GM23338 (cell line): ENCODE results near the gene PLBD2. TPM values are rescaled to one million over a fixed set of nuclear protein-coding genes. Genes with fewer than 3 reads are reported as not detected.

ENCODE experiments used
- ATAC-seq: fragments of 200-7000 bp; cut with Tn5 transposase; 3 replicates; pipeline ENCODE4 v1.9.1; 2020
- DNase-seq: peaks from one replicate; pipeline ENCODE4 v3.0.0-alpha.2; 2015; ENCODE audit warnings: low spot score
- H2AFZ ChIP-seq: fragments of 200-600 bp; sonication (generic); 2 replicates; pipeline ENCODE4 v1.8.0; 2016; ENCODE audit warnings: antibody characterized with exemption, mild to moderate bottlenecking, moderate library complexity
- H3F3A ChIP-seq: fragments of 200-600 bp; sonication (generic); replicated peaks from 2 replicates; pipeline ENCODE4 v1.8.0; 2017; ENCODE audit warnings: antibody characterized with exemption, mixed run types, low read depth
- H3K27ac ChIP-seq: fragments of 200-600 bp; sonication (generic); 2 replicates; pipeline ENCODE4 v1.6.1; 2016; ENCODE audit warnings: low read depth
- H3K27me3 ChIP-seq: fragments of 200-600 bp; sonication (generic); 2 replicates; pipeline ENCODE4 v1.8.0; 2016; ENCODE audit warnings: mild to moderate bottlenecking, mixed run types, moderate library complexity; ENCODE audit not compliant: insufficient read depth
- H3K36me3 ChIP-seq: fragments of 200-600 bp; sonication (generic); 2 replicates; pipeline ENCODE4 v1.8.0; 2016; ENCODE audit warnings: mild to moderate bottlenecking; ENCODE audit not compliant: insufficient read depth
- H3K4me1 ChIP-seq: fragments of 200-600 bp; sonication (generic); 2 replicates; pipeline ENCODE4 v1.8.0; 2016; ENCODE audit warnings: mild to moderate bottlenecking, moderate library complexity; ENCODE audit not compliant: insufficient read depth
- H3K4me2 ChIP-seq: fragments of 200-600 bp; sonication (generic); 2 replicates; pipeline ENCODE4 v1.7.1; 2017; ENCODE audit warnings: mixed run types
- H3K4me3 ChIP-seq: fragments of 200-600 bp; sonication (generic); 2 replicates; pipeline ENCODE4 v1.6.1; 2016; ENCODE audit warnings: mixed run types
- H3K79me2 ChIP-seq: fragments of 200-600 bp; sonication (generic); replicated peaks from 2 replicates; pipeline ENCODE4 v1.8.0; 2017; ENCODE audit warnings: mild to moderate bottlenecking; ENCODE audit not compliant: insufficient read depth
- H3K9me2 ChIP-seq: fragments of 200-600 bp; sonication (generic); 2 replicates; pipeline ENCODE4 v1.8.0; 2017; ENCODE audit not compliant: insufficient read depth
- H4K20me1 ChIP-seq: fragments of 200-600 bp; sonication (generic); replicated peaks from 2 replicates; pipeline ENCODE4 v1.8.0; 2017; ENCODE audit warnings: mild to moderate bottlenecking; ENCODE audit not compliant: insufficient read depth
- H3K27ac Mint-ChIP-seq: 2 replicates; pipeline ENCODE4 v1.8.0; 2020; ENCODE audit warnings: inconsistent platforms, mild to moderate bottlenecking, moderate library complexity, mixed read lengths
- H3K27me3 Mint-ChIP-seq: 3 replicates; pipeline ENCODE4 v1.8.0; 2022; ENCODE audit warnings: low read depth, mild to moderate bottlenecking, moderate library complexity, mixed read lengths, inconsistent platforms; ENCODE audit not compliant: insufficient read depth, poor library complexity
- H3K36me3 Mint-ChIP-seq: 3 replicates; pipeline ENCODE4 v1.8.0; 2021; ENCODE audit warnings: low read depth, mild to moderate bottlenecking, inconsistent platforms, moderate library complexity, mixed read lengths
- H3K4me1 Mint-ChIP-seq: 3 replicates; pipeline ENCODE4 v1.8.0; 2020; ENCODE audit warnings: mild to moderate bottlenecking, inconsistent platforms, mixed read lengths
- H3K4me3 Mint-ChIP-seq: 3 replicates; pipeline ENCODE4 v1.8.0; 2021; ENCODE audit warnings: moderate library complexity, mild to moderate bottlenecking, inconsistent platforms, mixed read lengths
- H3K9me3 Mint-ChIP-seq: 3 replicates; pipeline ENCODE4 v1.8.0; 2020; ENCODE audit warnings: moderate library complexity, mild to moderate bottlenecking, inconsistent platforms, mixed read lengths
- JUNB ChIP-seq: IDR thresholded peaks from one replicate; pipeline ENCODE4 v1.6.1; 2016; ENCODE audit warnings: antibody characterized with exemption; ENCODE audit not compliant: unreplicated experiment
- STAT1 ChIP-seq: IDR thresholded peaks from one replicate; pipeline ENCODE4 v1.6.1; 2016; ENCODE audit warnings: antibody characterized with exemption; ENCODE audit not compliant: unreplicated experiment
- polyA plus RNA-seq: library from polyadenylated mRNA; unstranded; fragments of >200 nt; fragmentation: Nextera tagmentation; extraction: Ambion mirVana; gene quantifications from 2 replicates; pipeline ENCODE4 v1.2.1, GENCODE V29; 2016
- total RNA-seq: library from RNA; depleted of rRNA; stranded (reverse); fragments of >200 nt; shearing (Covaris generic); gene quantifications from 2 replicates; pipeline ENCODE4 v1.2.3, GENCODE V29; 2014
- TF ChIP-seq, protein P1 (sequence below): fragments of 250-450 bp; sonication (Bioruptor Pico); IDR thresholded peaks from 2 replicates; pipeline ENCODE4 v1.5.0; 2020; ENCODE audit warnings: mild to moderate bottlenecking, moderate library complexity
- TF ChIP-seq, protein P2 (sequence below), 2 experiments: fragments of 200-600 bp in 1 of 2; sonication (generic) in 1 of 2; conservative IDR thresholded peaks; 2 replicates each; pipeline versions ENCODE4 v1.5.1 to v1.6.1; 2016 to 2017; ENCODE audit warnings: antibody characterized with exemption in 2 of 2, low read depth in 2 of 2, mild to moderate bottlenecking in 2 of 2, moderate library complexity in 1 of 2

PLBD2 gene
- total and polyA plus RNA-seq, 2 experiments from 2014 or later, result 10.2 to 37.1 TPM

DNA sequence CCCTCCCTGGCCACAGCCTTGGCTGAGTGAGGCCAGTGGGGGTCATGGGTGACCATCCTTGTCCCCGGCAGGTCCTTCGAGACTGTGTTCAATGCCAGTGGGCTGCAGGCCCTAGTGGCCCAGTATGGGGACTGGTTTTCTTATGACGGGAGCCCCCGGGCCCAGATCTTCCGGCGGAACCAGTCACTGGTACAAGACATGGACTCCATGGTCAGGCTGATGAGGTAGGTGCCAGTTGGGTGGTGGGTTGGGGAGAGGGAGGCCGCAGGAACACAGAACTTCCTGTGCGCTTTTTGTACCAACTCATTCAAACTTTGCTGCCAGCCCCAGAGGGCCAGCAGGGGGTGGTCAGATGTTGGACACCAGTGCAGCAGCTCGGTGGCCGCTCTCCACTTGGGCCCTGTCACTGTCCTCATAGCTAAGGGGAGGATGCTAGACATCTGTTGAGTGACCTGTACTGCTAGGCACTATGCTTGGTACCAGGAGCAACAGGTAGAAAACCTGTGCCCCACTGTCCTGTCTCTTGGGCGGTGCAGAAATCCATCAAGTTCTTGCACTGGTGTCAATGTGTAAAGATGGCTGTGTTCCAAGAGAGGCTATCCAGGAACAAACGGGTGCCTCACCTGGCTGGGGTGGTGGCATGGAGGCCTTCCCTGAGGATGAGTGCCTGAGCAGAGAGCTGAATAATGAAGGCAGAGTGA, 28.6 kb downstream of the PLBD2 start (continued):
- TF ChIP-seq, protein P1, sequence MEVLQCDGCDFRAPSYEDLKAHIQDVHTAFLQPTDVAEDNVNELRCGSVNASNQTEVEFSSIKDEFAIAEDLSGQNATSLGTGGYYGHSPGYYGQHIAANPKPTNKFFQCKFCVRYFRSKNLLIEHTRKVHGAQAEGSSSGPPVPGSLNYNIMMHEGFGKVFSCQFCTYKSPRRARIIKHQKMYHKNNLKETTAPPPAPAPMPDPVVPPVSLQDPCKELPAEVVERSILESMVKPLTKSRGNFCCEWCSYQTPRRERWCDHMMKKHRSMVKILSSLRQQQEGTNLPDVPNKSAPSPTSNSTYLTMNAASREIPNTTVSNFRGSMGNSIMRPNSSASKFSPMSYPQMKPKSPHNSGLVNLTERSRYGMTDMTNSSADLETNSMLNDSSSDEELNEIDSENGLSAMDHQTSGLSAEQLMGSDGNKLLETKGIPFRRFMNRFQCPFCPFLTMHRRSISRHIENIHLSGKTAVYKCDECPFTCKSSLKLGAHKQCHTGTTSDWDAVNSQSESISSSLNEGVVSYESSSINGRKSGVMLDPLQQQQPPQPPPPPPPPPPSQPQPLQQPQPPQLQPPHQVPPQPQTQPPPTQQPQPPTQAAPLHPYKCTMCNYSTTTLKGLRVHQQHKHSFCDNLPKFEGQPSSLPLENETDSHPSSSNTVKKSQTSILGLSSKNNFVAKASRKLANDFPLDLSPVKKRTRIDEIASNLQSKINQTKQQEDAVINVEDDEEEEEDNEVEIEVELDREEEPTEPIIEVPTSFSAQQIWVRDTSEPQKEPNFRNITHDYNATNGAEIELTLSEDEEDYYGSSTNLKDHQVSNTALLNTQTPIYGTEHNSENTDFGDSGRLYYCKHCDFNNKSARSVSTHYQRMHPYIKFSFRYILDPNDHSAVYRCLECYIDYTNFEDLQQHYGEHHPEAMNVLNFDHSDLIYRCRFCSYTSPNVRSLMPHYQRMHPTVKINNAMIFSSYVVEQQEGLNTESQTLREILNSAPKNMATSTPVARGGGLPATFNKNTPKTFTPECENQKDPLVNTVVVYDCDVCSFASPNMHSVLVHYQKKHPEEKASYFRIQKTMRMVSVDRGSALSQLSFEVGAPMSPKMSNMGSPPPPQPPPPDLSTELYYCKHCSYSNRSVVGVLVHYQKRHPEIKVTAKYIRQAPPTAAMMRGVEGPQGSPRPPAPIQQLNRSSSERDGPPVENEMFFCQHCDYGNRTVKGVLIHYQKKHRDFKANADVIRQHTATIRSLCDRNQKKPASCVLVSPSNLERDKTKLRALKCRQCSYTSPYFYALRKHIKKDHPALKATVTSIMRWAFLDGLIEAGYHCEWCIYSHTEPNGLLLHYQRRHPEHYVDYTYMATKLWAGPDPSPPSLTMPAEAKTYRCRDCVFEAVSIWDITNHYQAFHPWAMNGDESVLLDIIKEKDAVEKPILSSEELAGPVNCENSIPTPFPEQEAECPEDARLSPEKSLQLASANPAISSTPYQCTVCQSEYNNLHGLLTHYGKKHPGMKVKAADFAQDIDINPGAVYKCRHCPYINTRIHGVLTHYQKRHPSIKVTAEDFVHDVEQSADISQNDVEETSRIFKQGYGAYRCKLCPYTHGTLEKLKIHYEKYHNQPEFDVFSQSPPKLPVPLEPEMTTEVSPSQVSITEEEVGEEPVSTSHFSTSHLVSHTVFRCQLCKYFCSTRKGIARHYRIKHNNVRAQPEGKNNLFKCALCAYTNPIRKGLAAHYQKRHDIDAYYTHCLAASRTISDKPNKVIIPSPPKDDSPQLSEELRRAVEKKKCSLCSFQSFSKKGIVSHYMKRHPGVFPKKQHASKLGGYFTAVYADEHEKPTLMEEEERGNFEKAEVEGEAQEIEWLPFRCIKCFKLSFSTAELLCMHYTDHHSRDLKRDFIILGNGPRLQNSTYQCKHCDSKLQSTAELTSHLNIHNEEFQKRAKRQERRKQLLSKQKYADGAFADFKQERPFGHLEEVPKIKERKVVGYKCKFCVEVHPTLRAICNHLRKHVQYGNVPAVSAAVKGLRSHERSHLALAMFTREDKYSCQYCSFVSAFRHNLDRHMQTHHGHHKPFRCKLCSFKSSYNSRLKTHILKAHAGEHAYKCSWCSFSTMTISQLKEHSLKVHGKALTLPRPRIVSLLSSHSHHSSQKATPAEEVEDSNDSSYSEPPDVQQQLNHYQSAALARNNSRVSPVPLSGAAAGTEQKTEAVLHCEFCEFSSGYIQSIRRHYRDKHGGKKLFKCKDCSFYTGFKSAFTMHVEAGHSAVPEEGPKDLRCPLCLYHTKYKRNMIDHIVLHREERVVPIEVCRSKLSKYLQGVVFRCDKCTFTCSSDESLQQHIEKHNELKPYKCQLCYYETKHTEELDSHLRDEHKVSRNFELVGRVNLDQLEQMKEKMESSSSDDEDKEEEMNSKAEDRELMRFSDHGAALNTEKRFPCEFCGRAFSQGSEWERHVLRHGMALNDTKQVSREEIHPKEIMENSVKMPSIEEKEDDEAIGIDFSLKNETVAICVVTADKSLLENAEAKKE (CRISPR knock-in tag), result no peak
- no peak for TF ChIP-seq JUNB
- TF ChIP-seq, protein P2, sequence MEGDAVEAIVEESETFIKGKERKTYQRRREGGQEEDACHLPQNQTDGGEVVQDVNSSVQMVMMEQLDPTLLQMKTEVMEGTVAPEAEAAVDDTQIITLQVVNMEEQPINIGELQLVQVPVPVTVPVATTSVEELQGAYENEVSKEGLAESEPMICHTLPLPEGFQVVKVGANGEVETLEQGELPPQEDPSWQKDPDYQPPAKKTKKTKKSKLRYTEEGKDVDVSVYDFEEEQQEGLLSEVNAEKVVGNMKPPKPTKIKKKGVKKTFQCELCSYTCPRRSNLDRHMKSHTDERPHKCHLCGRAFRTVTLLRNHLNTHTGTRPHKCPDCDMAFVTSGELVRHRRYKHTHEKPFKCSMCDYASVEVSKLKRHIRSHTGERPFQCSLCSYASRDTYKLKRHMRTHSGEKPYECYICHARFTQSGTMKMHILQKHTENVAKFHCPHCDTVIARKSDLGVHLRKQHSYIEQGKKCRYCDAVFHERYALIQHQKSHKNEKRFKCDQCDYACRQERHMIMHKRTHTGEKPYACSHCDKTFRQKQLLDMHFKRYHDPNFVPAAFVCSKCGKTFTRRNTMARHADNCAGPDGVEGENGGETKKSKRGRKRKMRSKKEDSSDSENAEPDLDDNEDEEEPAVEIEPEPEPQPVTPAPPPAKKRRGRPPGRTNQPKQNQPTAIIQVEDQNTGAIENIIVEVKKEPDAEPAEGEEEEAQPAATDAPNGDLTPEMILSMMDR (conservative IDR thresholded peaks at IDR 0.05; ENCODE audit: low read depth in 2 of 2), result no peak

DNA sequence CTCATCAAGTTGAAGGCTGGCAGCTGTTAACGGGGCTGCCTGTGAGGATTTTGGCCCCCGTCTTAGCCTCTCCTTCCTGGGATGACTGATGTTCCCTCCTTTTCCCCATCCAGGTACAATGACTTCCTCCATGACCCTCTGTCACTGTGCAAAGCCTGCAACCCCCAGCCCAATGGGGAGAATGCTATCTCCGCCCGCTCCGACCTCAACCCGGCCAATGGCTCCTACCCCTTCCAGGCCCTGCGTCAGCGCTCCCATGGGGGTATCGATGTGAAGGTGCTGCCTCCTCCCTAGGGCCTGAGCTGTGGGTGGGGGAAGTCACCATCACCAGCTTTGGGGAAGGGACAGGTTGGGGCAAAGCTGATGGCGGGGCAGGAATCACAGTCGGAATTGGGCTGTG, 29.2 kb downstream of the PLBD2 start:
- H3K4me3 Mint-ChIP-seq, result no peak overlapping the region
- no peaks in the 10 kb centered on the region for H3K4me1 Mint-ChIP-seq
- Histone ChIP-seq H2AFZ (no peak overlapping the region), H3K79me2 (no peaks in the 10 kb centered on the region), H3F3A (0 out of 2 replicates have a peak, but pooled peaks cover 2% of the 10 kb centered on the region), H4K20me1 (no peaks in the 10 kb centered on the region), H3K27me3 (no peaks in the 10 kb centered on the region), H3K4me3 (no peak overlapping the region), H3K36me3 (no peaks in the 10 kb centered on the region), H3K4me2 (no peak overlapping the region), H3K4me1 (no peaks in the 10 kb centered on the region), H3K27ac (no peak overlapping the region), H3K9me2 (no peaks in the 10 kb centered on the region)
- H3K27me3 Mint-ChIP-seq, result peaks cover 3% of the 10 kb centered on the region
- TF ChIP-seq JUNB, result no peak
- TF ChIP-seq STAT1, result no peak
- no peak overlapping the region for H3K27ac Mint-ChIP-seq
- DNase-seq (no peak), ATAC-seq (no peak)
- H3K9me3 Mint-ChIP-seq, result no peaks in the 10 kb centered on the region; the same call in 2 of the 3 replicates
- H3K36me3 Mint-ChIP-seq, result peaks cover 12% of the 10 kb centered on the region
